ENCODE results near the gene INPP5D.
"Not testable (repeated sequence)": the region's sequence is repeated elsewhere in the genome, so short reads cannot be mapped to it uniquely, and the experiment has no call there.

INPP5D gene

GRCh38 chr2:233147136-233147828 is 87.1 kb downstream of the INPP5D start:
- no peak for DNase-seq (ENCODE audit: extremely low read depth, low read depth)
- no peak for TF ChIP-seq CTCF (IDR thresholded peaks at IDR 0.05; ENCODE audit: low read depth, low read length)

GRCh38 chr2:233147829-233148167 is 87.7 kb downstream of the INPP5D start:
- no peak for DNase-seq (ENCODE audit: extremely low read depth, low read depth)

GRCh38 chr2:233148354-233148753 is 88.2 kb downstream of the INPP5D start:
- no peak for DNase-seq (ENCODE audit: extremely low read depth, low read depth)
- no peak for TF ChIP-seq CTCF (IDR thresholded peaks at IDR 0.05; ENCODE audit: low read depth, low read length)

More at GRCh38 chr2:233147829-233148167, 87.7 kb downstream of the INPP5D start:
- no peak for TF ChIP-seq CTCF (IDR thresholded peaks at IDR 0.05; ENCODE audit: low read depth, low read length)

- TF ChIP-seq CTCF (IDR thresholded peaks at IDR 0.05; ENCODE audit: low read depth, low read length): no peak
- peak; percentile 39 for DNase-seq (ENCODE audit: extremely low read depth, low read depth)
Measured at GRCh38 chr2:233152541-233152940, 92.4 kb downstream of the INPP5D start.

GRCh38 chr2:233153146-233153798 is 93.1 kb downstream of the INPP5D start:
- TF ChIP-seq CTCF (IDR thresholded peaks at IDR 0.05; ENCODE audit: low read depth, low read length): no peak
- no peak for DNase-seq (ENCODE audit: extremely low read depth, low read depth)

- no peak for DNase-seq (ENCODE audit: extremely low read depth, low read depth)
- TF ChIP-seq CTCF (IDR thresholded peaks at IDR 0.05; ENCODE audit: low read depth, low read length): no peak
Measured at GRCh38 chr2:233156001-233156400, 95.9 kb downstream of the INPP5D start.

GRCh38 chr2:233156461-233156860 is 96.3 kb downstream of the INPP5D start:
- not testable (repeated sequence) for DNase-seq (ENCODE audit: extremely low read depth, low read depth)

GRCh38 chr2:233161730-233162129 is 101.6 kb downstream of the INPP5D start:
- TF ChIP-seq CTCF (IDR thresholded peaks at IDR 0.05; ENCODE audit: low read depth, low read length): no peak
- no peak for DNase-seq (ENCODE audit: extremely low read depth, low read depth)
